GM12891 (cell line): ENCODE measurements around the gene LRRC74B.

Experiments used
- POLR2A ChIP-seq: IDR thresholded peaks from 2 replicates; pipeline ENCODE4 v1.6.1; 2011; ENCODE audit warnings: low read depth, low read length, control low read depth
- POLR2AphosphoS5 ChIP-seq: IDR thresholded peaks from 2 replicates; pipeline ENCODE4 v1.6.1; 2011; ENCODE audit warnings: low read depth, low read length, control low read depth
- POU2F2 ChIP-seq: IDR thresholded peaks from 2 replicates; pipeline ENCODE4 v1.6.1; 2011; ENCODE audit warnings: low read depth, mild to moderate bottlenecking, control low read depth, low read length, moderate library complexity
- TAF1 ChIP-seq: IDR thresholded peaks from 2 replicates; pipeline ENCODE4 v1.6.1; 2011; ENCODE audit warnings: low read depth, low read length, control low read depth

DNA sequence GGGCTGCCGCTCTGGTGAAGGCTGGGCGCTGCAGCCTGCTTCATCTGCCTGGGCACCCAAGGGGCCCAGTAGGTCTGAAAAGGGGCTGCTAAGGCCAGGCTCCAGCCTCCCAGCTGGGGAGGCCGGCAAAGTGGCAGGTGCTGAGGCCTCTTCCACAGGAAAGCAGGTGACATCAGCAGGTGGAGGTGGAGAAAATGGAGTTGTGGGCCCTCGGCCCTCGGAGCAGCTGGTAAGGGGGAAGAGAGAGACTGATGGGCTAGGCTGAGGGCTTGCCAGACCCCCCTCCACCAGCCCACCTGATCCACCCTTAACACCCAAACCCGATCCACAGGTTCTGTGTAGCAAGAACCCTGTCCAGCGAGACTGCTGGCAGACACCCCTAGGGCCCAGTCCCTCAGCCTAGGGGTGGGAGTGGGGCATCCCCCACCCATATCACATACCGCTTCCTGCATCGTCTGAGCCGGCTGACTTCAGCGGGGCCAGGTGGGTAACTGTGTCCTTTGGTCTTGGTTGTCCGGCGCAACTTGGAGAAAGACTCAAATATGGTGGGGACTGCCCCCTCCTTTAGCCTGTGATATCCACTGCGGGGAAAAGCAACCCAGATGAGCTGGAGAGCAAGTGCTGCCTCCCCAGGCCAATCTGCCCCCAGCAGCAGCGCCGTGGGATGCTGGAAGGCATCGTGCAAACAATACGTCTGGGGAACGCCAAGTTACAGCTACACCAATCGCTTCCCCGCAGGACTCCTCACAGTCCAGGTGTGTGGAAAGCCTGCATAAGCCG is 45.3 kb upstream of the LRRC74B start:
- no peak for TF ChIP-seq POLR2A
- TF ChIP-seq POLR2AphosphoS5, result no peak
- no peak for TF ChIP-seq TAF1
- no peak for TF ChIP-seq POU2F2
